22Rv1 (cell line): Measurements from ENCODE around the gene STRN3.

Experiments used
- ZFX ChIP-seq: fragments of 450-650 bp; IDR thresholded peaks from 2 replicates; pipeline ENCODE4 v1.6.1; 2017; ENCODE audit warnings: antibody characterized with exemption, borderline replicate concordance
- TF ChIP-seq, protein P1 (sequence below): fragments of 450-650 bp; IDR thresholded peaks from 2 replicates; pipeline ENCODE4 v1.5.1; 2017; ENCODE audit warnings: mild to moderate bottlenecking

DNA sequence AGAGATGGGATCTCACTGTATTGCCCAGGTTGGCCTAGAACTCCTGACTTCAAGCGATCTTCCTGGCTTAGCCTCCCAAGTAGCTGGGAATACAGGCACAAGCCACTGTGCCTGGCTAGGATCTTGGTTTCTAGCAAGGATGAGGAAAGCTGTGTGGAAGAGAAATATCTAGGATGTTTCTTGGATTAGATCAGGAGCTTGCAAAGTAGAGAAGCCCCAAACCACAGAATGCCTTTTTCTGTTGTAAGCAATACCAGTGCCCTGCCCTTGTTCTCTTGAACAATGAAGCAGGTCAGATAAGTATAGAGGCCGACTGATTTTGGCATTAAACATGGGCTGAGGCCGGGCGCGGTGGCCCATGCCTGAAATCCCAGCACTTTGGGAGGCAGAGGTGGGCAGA, 44.3 kb upstream of the STRN3 start:
- TF ChIP-seq, protein P1, sequence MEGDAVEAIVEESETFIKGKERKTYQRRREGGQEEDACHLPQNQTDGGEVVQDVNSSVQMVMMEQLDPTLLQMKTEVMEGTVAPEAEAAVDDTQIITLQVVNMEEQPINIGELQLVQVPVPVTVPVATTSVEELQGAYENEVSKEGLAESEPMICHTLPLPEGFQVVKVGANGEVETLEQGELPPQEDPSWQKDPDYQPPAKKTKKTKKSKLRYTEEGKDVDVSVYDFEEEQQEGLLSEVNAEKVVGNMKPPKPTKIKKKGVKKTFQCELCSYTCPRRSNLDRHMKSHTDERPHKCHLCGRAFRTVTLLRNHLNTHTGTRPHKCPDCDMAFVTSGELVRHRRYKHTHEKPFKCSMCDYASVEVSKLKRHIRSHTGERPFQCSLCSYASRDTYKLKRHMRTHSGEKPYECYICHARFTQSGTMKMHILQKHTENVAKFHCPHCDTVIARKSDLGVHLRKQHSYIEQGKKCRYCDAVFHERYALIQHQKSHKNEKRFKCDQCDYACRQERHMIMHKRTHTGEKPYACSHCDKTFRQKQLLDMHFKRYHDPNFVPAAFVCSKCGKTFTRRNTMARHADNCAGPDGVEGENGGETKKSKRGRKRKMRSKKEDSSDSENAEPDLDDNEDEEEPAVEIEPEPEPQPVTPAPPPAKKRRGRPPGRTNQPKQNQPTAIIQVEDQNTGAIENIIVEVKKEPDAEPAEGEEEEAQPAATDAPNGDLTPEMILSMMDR, result no peak
- TF ChIP-seq ZFX, result no peak
